CD14-positive monocyte (primary cell): ENCODE data around the gene C12orf42. TPM values are rescaled to one million over a fixed set of nuclear protein-coding genes. Genes with fewer than 3 reads are reported as not detected.

Experiments used
- DNase-seq, 3 donors: peaks; one replicate each; pipeline ENCODE4 v3.0.0-alpha.2; 2011 to 2022
- H2AFZ ChIP-seq: 2 replicates; pipeline ENCODE4 v1.6.0; 2012; ENCODE audit warnings: mild to moderate bottlenecking, low read depth, low read length, inconsistent platforms; ENCODE audit not compliant: insufficient read depth, poor library complexity, severe bottlenecking
- H3K27ac ChIP-seq, 2 donors: 1 replicate in 1 of 2; 2 replicates in 1 of 2; pipeline ENCODE4 v1.5.1; 2012 to 2013; ENCODE audit warnings: low read length in 2 of 2, control low read depth in 1 of 2, inconsistent platforms in 1 of 2, low read depth in 1 of 2, mild to moderate bottlenecking in 1 of 2
- H3K27me3 ChIP-seq, 2 donors: one replicate each; pipeline versions ENCODE4 v1.6.0 to v1.6.1; 2011 to 2013; ENCODE audit warnings: low read length in 2 of 2; ENCODE audit not compliant: control insufficient read depth in 2 of 2, insufficient read depth in 2 of 2
- H3K36me3 ChIP-seq, 2 donors: replicated peaks in 1 of 2; 1 replicate in 1 of 2; 2 replicates in 1 of 2; pipeline versions ENCODE4 v1.5.1 to v1.6.1; 2012 to 2013; ENCODE audit warnings: low read length in 2 of 2, control low read depth in 1 of 2, inconsistent platforms in 1 of 2, mild to moderate bottlenecking in 1 of 2; ENCODE audit not compliant: insufficient read depth in 2 of 2, control insufficient read depth in 1 of 2
- H3K4me1 ChIP-seq, 2 donors: 1 replicate in 1 of 2; 2 replicates in 1 of 2; pipeline versions ENCODE4 v1.5.1 to v1.6.1; 2012 to 2013; ENCODE audit warnings: low read length in 2 of 2, control low read depth in 1 of 2, inconsistent platforms in 1 of 2, mild to moderate bottlenecking in 1 of 2, moderate library complexity in 1 of 2; ENCODE audit not compliant: insufficient read depth in 2 of 2, control insufficient read depth in 1 of 2
- H3K4me2 ChIP-seq: replicated peaks from 2 replicates; pipeline ENCODE3; 2012; ENCODE audit warnings: low read length, moderate library complexity, mild to moderate bottlenecking; ENCODE audit not compliant: poor library complexity, severe bottlenecking; ENCODE audit errors: extremely low read depth
- H3K4me3 ChIP-seq, 3 experiments: fragments of 200-600 bp in 1 of 3; sonication (generic) in 1 of 3; replicated peaks in 1 of 3; 1 replicate in 2 of 3; 2 replicates in 1 of 3; pipeline ENCODE4 v1.5.1; 2011 to 2013; ENCODE audit warnings: low read length in 3 of 3, mild to moderate bottlenecking in 3 of 3, control low read depth in 2 of 3, low read depth in 2 of 3, inconsistent platforms in 1 of 3, moderate library complexity in 1 of 3
- H3K79me2 ChIP-seq: 2 replicates; pipeline ENCODE4 v1.6.0; 2012; ENCODE audit warnings: mild to moderate bottlenecking, control low read depth, inconsistent platforms, low read length, moderate library complexity; ENCODE audit not compliant: insufficient read depth
- H3K9ac ChIP-seq: 2 replicates; pipeline ENCODE4 v1.6.0; 2017; ENCODE audit warnings: low read length, mild to moderate bottlenecking; ENCODE audit not compliant: insufficient read depth, poor library complexity, severe bottlenecking
- H3K9me3 ChIP-seq, 2 donors: replicated peaks in 1 of 2; 1 replicate in 1 of 2; 2 replicates in 1 of 2; pipeline versions ENCODE4 v1.5.1 to v1.6.1; 2012 to 2013; ENCODE audit warnings: low read length in 2 of 2, control low read depth in 1 of 2; ENCODE audit not compliant: control insufficient read depth in 1 of 2, insufficient read depth in 1 of 2
- H4K20me1 ChIP-seq: 2 replicates; pipeline ENCODE4 v1.6.0; 2012; ENCODE audit warnings: mild to moderate bottlenecking, low read length, control low read depth, moderate library complexity; ENCODE audit not compliant: insufficient read depth
- H3K27ac Mint-ChIP-seq, 7 donors: one replicate each; pipeline ENCODE4 v1.8.0; 2020; ENCODE audit warnings: mild to moderate bottlenecking in 7 of 7, mixed read lengths in 7 of 7, moderate library complexity in 6 of 7, inconsistent platforms in 2 of 7
- H3K27me3 Mint-ChIP-seq, 3 donors: one replicate each; pipeline ENCODE4 v1.8.0; 2021 to 2022; ENCODE audit warnings: low read depth in 3 of 3, mild to moderate bottlenecking in 3 of 3, mixed read lengths in 3 of 3, moderate library complexity in 3 of 3, inconsistent platforms in 1 of 3
- H3K36me3 Mint-ChIP-seq, 2 donors: one replicate each; pipeline ENCODE4 v1.8.0; 2020; ENCODE audit warnings: mixed read lengths in 2 of 2, inconsistent platforms in 1 of 2, mild to moderate bottlenecking in 1 of 2
- H3K4me1 Mint-ChIP-seq: one replicate; pipeline ENCODE4 v1.8.0; 2020; ENCODE audit warnings: mild to moderate bottlenecking, mixed read lengths
- H3K4me3 Mint-ChIP-seq, 2 donors: one replicate each; pipeline ENCODE4 v1.8.0; 2020; ENCODE audit warnings: mild to moderate bottlenecking in 2 of 2, mixed read lengths in 2 of 2, moderate library complexity in 1 of 2
- H3K9me3 Mint-ChIP-seq, 7 donors: one replicate each; pipeline ENCODE4 v1.8.0; 2020 to 2022; ENCODE audit warnings: mixed read lengths in 7 of 7, mild to moderate bottlenecking in 6 of 7, moderate library complexity in 6 of 7, inconsistent platforms in 2 of 7
- WGBS: methylation state at CpG from one replicate; pipeline ENCODE4 v1.1.5; 2013; ENCODE audit warnings: missing lambda C conversion rate; ENCODE audit not compliant: insufficient coverage; 5-methylcytosine and 5-hydroxymethylcytosine counted together
- intact Hi-C, 2 donors: fragments of 100-400 bp; cut with micrococcal nuclease; formaldehyde crosslinking; loops; one replicate each; pipeline versions ENCODE4 v1.15.0 to v1.15.1; 2023
- polyA plus RNA-seq, 3 donors: library from polyadenylated mRNA; depleted of rRNA in 1 of 3; unstranded in 2 of 3; stranded (reverse) in 1 of 3; fragments of 300-500 nt in 2 of 3; fragments of >200 nt in 1 of 3; fragmentation: Illumina TruSeq in 2 of 3; gene quantifications; 1 replicate in 2 of 3; 2 replicates in 1 of 3; pipeline ENCODE4 v1.2.3, GENCODE V29; 2012 to 2021
- TF ChIP-seq, protein P1 (sequence below): fragments of 200-600 bp; IDR thresholded peaks from one replicate; pipeline ENCODE4 v1.8.0; 2022; ENCODE audit warnings: antibody characterized with exemption, mild to moderate bottlenecking

Gene C12orf42
- polyA plus RNA-seq, 3 donors: not detected

DNA sequence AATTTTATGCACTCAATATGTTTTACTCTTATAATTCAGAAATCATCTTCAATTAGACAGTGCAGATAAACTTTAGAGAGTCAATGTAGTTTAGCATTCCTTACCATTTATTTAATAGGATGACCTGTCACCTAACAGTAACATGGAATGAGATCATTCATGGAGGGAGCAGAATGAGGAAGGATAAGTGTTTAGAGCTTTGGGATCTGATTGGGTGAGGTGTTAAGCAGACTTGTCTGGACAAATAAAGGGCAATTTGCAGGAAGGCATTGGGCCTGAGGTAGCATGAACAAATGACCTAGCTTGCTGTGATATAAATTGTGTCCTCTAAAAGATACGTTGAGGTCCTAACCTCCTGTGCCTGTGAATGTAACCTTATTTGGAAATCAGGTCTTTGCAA lies 187.4 kb downstream of the C12orf42 start:
- no peak overlapping the region for H2AFZ ChIP-seq
- Mint-ChIP-seq H3K4me1 (no peaks in the 10 kb centered on the region), H3K27me3 (peaks cover 2 to 3% (median 2%) of the 10 kb centered on the region in 3 donors), H3K9me3 (peaks cover 0 to 1% (median 0%) of the 10 kb centered on the region in 7 donors), H3K27ac (no peak overlapping the region), H3K36me3 (no peaks in the 10 kb centered on the region), H3K4me3 (no peak overlapping the region)
- H3K4me1 ChIP-seq: no peaks in the 10 kb centered on the region
- H3K36me3 ChIP-seq: no peaks in the 10 kb centered on the region
- H3K9ac ChIP-seq: no peak overlapping the region
- no peaks in the 10 kb centered on the region for H3K79me2 ChIP-seq
- peaks cover 0 to 4% of the 10 kb centered on the region in 2 donors for H3K27me3 ChIP-seq
- no peak overlapping the region for H3K27ac ChIP-seq
- intact Hi-C loops: no loop called here
- H4K20me1 ChIP-seq: no peaks in the 10 kb centered on the region
- TF ChIP-seq, protein P1, sequence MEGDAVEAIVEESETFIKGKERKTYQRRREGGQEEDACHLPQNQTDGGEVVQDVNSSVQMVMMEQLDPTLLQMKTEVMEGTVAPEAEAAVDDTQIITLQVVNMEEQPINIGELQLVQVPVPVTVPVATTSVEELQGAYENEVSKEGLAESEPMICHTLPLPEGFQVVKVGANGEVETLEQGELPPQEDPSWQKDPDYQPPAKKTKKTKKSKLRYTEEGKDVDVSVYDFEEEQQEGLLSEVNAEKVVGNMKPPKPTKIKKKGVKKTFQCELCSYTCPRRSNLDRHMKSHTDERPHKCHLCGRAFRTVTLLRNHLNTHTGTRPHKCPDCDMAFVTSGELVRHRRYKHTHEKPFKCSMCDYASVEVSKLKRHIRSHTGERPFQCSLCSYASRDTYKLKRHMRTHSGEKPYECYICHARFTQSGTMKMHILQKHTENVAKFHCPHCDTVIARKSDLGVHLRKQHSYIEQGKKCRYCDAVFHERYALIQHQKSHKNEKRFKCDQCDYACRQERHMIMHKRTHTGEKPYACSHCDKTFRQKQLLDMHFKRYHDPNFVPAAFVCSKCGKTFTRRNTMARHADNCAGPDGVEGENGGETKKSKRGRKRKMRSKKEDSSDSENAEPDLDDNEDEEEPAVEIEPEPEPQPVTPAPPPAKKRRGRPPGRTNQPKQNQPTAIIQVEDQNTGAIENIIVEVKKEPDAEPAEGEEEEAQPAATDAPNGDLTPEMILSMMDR: no peak
- 88% methylated on average over 1 of the region's 1 CpG for WGBS
- DNase-seq: no peak
- no peak overlapping the region for H3K4me3 ChIP-seq
- no peak overlapping the region for H3K4me2 ChIP-seq
- no peaks in the 10 kb centered on the region for H3K9me3 ChIP-seq

DNA sequence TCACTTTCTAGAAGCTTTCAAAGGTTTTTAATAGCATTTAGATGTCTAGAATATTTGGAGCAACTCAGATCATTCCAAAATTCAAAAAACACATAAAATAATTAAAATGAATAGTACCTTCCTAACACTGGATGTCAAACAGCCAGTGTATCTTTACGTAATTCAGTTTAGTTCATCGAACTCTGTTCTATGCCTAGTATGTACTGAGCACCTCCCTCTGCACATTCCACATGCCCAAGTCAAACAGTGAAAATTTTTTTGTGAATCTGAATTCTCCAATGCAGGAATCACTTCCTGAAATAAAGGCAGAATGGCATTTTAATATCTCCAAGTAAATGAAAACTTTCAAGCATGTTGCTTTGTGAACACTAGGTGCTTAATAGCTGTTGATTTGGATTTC lies 192.3 kb downstream of the C12orf42 start:
- H3K9ac ChIP-seq: no peak overlapping the region
- no peaks in the 10 kb centered on the region for H3K79me2 ChIP-seq
- no peaks in the 10 kb centered on the region for H4K20me1 ChIP-seq
- no peaks in the 10 kb centered on the region for H3K36me3 ChIP-seq
- H3K4me1 ChIP-seq: no peaks in the 10 kb centered on the region
- intact Hi-C loops: no loop called here
- no peaks in the 10 kb centered on the region for H3K36me3 Mint-ChIP-seq
- no peak overlapping the region for H3K4me3 ChIP-seq
- H3K9me3 Mint-ChIP-seq: peaks cover 0 to 7% (median 0%) of the 10 kb centered on the region in 7 donors
- H3K9me3 ChIP-seq: no peaks in the 10 kb centered on the region
- H3K27me3 ChIP-seq: peaks cover 4 to 25% of the 10 kb centered on the region in 2 donors
- H3K27me3 Mint-ChIP-seq: peaks cover 16 to 24% (median 18%) of the 10 kb centered on the region in 3 donors
- H2AFZ ChIP-seq: no peak overlapping the region
- H3K27ac ChIP-seq: no peak overlapping the region
- DNase-seq: no peak
- H3K4me1 Mint-ChIP-seq: no peaks in the 10 kb centered on the region
- TF ChIP-seq, protein P1: no peak
- H3K4me3 Mint-ChIP-seq: no peak overlapping the region
- H3K27ac Mint-ChIP-seq: no peak overlapping the region
- WGBS: 83% methylated on average over 2 of the region's 2 CpGs
- no peak overlapping the region for H3K4me2 ChIP-seq
